HFF-Myc (cell line): Measurements from ENCODE around the gene WHAMM.
A peak's percentile ranks its signal among the peaks of the same experiment; 100 is the strongest.

Experiments
- DNase-seq: peaks from one replicate; pipeline ENCODE4 v3.0.0-alpha.2; 2011; ENCODE audit warnings: low read depth; ENCODE audit errors: extremely low read depth
- H3K4me3 ChIP-seq: replicated peaks from 2 replicates; pipeline ENCODE4 v1.5.1; 2011; ENCODE audit warnings: low read depth, mild to moderate bottlenecking, control low read depth, low read length
- TF ChIP-seq, protein P1 (sequence below): IDR thresholded peaks from 2 replicates; pipeline ENCODE4 v1.5.1; 2012; ENCODE audit warnings: mild to moderate bottlenecking, low read depth, low read length, control low read depth; ENCODE audit errors: missing control alignments

Gene WHAMM

DNA sequence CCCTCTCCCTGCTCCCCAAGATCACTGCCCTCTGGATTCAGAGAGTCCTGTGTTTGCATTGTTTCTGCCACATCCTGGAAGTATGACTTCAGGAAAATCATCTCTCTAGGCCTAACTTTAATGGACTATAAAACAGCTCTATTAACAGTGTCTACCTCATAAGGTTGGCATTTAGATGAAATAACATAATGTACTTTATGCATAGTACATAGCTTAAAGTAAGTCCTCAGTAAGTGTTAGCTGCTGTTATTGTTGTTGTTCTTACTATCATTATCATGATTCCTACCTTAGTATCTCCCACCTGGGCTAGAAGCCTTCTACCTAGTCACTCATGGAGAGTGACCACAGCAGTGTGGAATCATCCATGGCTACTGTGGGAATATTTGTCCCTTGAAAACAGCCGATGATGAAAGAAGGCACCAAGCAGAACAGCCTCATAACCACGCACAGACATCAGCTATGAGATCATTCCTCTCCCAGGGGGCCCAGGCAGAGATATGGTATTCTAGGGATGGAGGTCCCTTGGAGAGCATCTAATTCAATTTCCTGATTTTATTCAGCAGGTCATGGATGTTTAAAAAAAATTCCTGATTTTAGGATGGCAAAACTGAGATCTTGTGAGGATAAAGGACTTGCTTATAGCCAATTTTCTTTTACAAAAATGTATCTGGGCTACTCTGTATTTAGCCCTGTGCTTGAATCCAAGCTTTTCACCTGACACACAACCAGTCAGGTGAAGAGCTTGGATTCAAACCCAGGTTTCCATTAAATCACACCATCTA is 5.4 kb upstream of the WHAMM start:
- H3K4me3 ChIP-seq: no peak overlapping the region
- TF ChIP-seq, protein P1, sequence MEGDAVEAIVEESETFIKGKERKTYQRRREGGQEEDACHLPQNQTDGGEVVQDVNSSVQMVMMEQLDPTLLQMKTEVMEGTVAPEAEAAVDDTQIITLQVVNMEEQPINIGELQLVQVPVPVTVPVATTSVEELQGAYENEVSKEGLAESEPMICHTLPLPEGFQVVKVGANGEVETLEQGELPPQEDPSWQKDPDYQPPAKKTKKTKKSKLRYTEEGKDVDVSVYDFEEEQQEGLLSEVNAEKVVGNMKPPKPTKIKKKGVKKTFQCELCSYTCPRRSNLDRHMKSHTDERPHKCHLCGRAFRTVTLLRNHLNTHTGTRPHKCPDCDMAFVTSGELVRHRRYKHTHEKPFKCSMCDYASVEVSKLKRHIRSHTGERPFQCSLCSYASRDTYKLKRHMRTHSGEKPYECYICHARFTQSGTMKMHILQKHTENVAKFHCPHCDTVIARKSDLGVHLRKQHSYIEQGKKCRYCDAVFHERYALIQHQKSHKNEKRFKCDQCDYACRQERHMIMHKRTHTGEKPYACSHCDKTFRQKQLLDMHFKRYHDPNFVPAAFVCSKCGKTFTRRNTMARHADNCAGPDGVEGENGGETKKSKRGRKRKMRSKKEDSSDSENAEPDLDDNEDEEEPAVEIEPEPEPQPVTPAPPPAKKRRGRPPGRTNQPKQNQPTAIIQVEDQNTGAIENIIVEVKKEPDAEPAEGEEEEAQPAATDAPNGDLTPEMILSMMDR: no peak
- no peak for DNase-seq

DNA sequence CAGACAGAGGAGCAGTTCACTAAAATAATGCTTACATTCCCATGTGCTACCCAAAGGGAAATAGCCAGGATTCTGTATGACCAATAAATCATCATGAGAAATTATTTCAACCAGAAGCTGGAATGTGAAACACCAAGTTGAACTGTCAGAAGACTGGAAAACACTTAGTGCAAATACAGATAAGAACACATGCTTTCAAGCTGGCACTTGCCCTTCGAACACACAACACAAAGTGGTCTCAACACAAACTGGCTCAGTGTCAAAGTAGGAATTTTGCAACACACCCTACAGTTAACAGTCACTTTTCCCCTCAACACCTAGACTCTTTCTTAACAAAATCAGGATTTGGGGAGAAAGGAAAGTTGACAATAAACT is 4.9 kb upstream of the WHAMM start:
- TF ChIP-seq, protein P1: no peak
- no peak for DNase-seq
- H3K4me3 ChIP-seq: no peak overlapping the region

DNA sequence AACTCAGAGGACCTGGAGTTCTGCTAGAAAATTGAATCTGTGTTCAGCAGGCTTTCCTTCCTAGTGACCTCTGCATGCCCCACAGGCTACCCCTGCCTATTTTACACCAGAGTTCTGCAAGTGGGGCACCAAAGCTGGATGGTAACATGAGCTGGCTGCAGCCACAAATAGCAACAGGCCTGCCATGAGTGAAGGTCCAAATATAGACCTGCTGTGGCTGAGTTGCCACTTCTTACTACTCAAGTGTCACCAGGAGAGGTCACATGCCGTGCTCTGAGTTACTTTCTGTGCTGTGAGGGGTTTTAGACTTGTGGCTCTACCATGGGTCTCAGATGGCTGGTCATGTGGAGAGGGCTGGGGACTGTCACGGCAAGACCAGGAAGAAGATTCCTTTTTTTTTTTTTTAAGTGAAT is 3.4 kb upstream of the WHAMM start, which contains the start of gene FSD2:
Gene FSD2 (minus strand): TSS at position 76 of the 413 bp plus-strand sequence. CDS start 18,679 bp downstream, outside the sequence.
- DNase-seq: no peak
- TF ChIP-seq, protein P1: no peak
- H3K4me3 ChIP-seq: no peak within 1 kb of the TSS

DNA sequence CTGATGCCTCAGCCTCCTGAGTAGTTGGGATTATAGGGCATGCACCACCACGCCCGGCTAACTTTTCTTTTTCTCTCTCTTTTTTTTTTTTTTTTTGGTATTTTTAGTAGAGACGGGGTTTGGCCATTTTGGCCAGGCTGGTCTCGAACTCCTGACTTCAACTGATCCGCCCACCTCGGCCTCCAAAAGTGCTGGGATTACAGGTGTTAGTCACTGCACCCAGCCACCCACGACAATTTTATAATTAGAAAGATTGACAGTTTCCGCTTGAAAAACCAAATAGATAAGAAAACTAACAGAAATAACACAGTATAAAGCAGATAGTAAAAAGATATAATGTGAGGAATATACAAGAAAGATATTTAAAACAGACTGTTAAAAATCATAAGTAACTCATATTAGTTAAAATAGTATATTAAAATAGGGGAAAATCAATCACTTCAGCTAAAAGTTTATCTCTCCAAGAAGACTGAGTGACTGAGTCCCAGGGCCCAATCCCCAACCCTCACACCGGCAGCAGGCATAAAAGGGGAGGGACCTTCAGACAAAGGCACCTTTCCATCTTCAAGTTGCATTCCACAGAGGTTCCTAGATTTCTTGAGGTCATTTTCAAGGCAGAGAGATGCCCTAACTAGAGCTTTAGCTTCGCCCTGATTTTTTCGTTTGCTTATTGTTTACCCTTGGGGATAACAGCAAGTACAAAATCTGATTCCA is 1.4 kb upstream of the WHAMM start:
- TF ChIP-seq, protein P1: no peak
- no peak for DNase-seq
- H3K4me3 ChIP-seq: no peak overlapping the region

DNA sequence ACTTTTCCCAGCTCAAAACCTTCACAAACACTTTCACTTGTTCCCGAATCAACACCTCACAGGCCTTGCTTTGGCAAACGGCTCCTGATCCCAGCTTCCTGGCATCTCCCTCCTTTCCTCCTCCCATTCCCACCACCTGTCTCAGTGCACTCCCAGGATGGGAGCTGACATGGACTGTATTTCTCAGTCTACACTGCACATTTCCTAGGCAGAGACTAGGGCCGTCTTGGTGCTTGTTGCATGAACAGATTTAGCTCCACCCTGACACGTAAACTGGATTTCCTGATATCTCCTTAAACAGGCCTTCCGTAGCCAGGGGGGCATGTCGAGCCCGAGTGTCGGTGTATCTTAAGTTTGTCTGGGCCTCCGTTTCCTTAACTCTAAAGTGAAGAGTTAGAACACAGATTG is 790 bp upstream of the WHAMM start:
- TF ChIP-seq, protein P1: no peak
- no peak for DNase-seq
- no peak overlapping the region for H3K4me3 ChIP-seq

DNA sequence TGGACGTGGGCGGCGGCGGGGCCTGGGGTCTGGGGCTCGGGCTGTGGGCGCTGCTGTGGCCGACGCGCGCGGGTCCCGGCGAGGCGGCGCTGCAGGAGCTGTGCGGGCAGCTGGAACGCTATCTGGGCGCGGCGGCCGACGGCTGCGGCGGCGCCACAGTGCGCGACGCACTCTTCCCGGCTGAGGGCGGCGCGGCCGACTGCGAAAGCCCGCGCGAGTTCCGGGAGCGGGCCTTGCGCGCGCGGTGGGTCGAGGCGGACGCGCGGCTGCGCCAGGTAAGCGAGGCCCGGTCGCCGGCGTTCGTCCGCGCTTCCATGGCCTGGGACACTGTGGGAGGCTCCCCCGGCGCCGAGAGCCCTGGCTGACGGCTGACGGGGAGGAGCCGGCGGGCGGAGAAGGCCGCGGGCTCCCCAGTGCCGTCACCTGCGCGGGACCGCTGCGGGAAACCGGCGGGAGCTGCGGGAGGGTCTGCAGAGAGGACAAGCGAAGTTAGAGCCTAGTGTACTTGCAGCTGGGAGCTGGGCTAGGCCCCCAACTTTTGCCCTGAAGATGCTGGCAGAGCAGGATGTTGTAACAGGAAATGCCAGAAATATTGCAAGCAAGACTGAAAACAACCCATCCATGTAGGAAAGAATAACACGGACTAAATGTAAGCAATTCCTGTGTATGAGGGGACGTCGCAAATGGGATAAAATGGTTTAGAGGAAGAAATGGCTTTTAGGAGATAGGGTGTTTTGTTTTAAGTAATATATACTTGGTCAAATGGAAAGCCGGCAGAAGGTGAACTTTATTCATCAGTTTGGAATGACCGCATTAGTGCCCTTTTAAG is 847 bp downstream of the WHAMM start:
- DNase-seq: no peak
- H3K4me3 ChIP-seq: peak overlapping the region; percentile 75
- TF ChIP-seq, protein P1: no peak
